Measurements from ENCODE around the gene SAP25. TPM values are rescaled to one million over a fixed set of nuclear protein-coding genes. Genes with fewer than 3 reads are reported as not detected.

Gene SAP25
- total RNA-seq, 2 experiments from 2014 or later = 52.0 to 53.4 TPM

DNA sequence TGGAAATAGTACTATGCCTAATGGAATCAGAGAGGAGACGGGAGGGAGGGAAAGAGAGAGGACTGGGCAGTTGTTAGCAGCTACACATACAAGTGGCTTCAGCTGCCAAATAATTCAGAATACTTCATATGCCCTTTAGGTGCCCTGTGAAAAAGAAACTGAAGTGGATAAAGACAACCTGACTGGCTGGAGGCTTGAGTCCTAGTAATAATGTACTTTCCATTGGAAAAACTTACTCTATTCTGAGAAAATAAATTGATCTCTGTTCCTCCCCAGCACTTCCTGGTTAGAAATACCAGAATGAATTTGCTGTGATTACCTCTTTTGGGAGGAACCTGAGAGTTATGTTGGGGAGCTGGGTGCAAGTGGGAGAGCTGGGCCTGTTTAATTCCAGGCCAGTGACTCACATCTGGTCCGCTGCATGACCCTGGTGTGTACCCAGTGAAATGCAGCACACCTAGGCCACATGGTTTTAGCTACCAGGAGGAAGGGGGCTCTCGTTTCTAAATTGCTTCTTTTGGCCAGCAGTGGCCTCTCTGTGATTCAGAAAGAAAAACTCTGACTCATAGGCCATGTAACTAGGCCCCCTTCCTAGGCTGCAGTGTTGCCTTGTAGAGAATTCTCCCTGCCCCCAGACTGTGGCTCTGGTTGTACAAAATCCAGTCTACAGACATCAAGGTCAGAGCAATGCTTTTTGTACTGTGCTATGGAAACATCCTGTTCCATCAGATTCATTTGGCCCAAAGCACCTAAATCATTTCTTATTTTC, 28.2 kb downstream of the SAP25 start:
- Mint-ChIP-seq H3K4me1 (ENCODE audit: low read depth) (peaks cover 97% of the 10 kb centered on the region), H3K27me3 (no peaks in the 10 kb centered on the region), H3K36me3 (ENCODE audit: low read depth) (peaks cover 24% of the 10 kb centered on the region), H3K4me3 (peak overlapping the region; percentile 47), H3K9me3 (no peaks in the 10 kb centered on the region), H3K27ac (peak overlapping the region; percentile 73)
- DNase-seq = peak in 9 of 14 experiments; percentile 21 to 74 (median 44)
- ChIA-PET CTCF (interaction anchor here (0.9 to 3.9 kb wide), 7 partner anchors 10 to 160 kb away, joined by 3 to 47 read pairs (median 4); partner anchors contain the start of gene POP7), POLR2A (interaction anchor here (0.8 to 2.2 kb wide), 9 partner anchors 14 to 67 kb away, joined by 3 to 6 read pairs (median 4); partner anchors contain the start of genes MOSPD3 and TSC22D4)
- peak overlapping the region; percentile 63 to 84 for H3K27ac ChIP-seq (ENCODE audit: low read depth in 1 of 2, low read length in 2 of 2)
- no peak for TF ChIP-seq CTCF (IDR thresholded peaks at IDR 0.05)
- H3K4me3 ChIP-seq (ENCODE audit: low read length) = peak overlapping the region; percentile 29
- H3K27me3 ChIP-seq (ENCODE audit: control insufficient read depth in 1 of 2, insufficient read depth in 2 of 2, low read length in 2 of 2) = no peaks in the 10 kb centered on the region
- peaks cover 11% of the 10 kb centered on the region for H3K36me3 ChIP-seq (ENCODE audit: insufficient read depth, low read length)
- peaks cover 96% of the 10 kb centered on the region for H3K4me1 ChIP-seq (ENCODE audit: insufficient read depth, low read length)
- intact Hi-C loops (cut with DNase I, micrococcal nuclease) = no loop called here
- peak; percentile 73 for ATAC-seq (ENCODE audit: poor library complexity)
- H3K9me3 ChIP-seq (ENCODE audit: control insufficient read depth in 1 of 2, insufficient read depth in 1 of 2, low read length in 2 of 2) = no peaks in the 10 kb centered on the region

DNA sequence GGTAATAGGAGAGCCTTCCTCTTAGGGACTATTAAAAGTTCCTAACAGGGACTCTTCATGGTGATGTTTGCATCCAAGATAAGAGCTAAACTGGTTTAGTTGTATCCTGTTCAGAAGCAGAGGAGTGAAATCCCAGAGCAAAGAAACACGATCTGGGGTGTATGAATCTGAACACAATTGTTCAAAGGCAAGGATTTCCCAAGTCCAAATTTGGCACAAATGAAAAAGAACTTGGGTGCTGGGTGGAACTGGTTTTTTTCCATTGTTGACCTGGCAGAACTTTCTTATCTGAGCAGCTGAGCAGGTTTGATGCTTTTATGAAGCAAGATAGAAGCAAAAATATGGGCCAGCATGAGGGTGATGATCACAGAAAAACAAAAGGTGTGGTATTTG, 28.7 kb downstream of the SAP25 start:
- peak overlapping the region; percentile 47 for H3K4me3 Mint-ChIP-seq
- Histone ChIP-seq H3K27ac (ENCODE audit: low read depth in 1 of 2, low read length in 2 of 2) (peak overlapping the region; percentile 63 to 84), H3K9me3 (ENCODE audit: control insufficient read depth in 1 of 2, insufficient read depth in 1 of 2, low read length in 2 of 2) (no peaks in the 10 kb centered on the region), H3K4me1 (ENCODE audit: insufficient read depth, low read length) (peaks cover 96% of the 10 kb centered on the region), H3K36me3 (ENCODE audit: insufficient read depth, low read length) (peaks cover 8% of the 10 kb centered on the region), H3K4me3 (ENCODE audit: low read length) (peak overlapping the region; percentile 29), H3K27me3 (ENCODE audit: control insufficient read depth in 1 of 2, insufficient read depth in 2 of 2, low read length in 2 of 2) (no peaks in the 10 kb centered on the region)
- peaks cover 95% of the 10 kb centered on the region for H3K4me1 Mint-ChIP-seq (ENCODE audit: low read depth)
- no peaks in the 10 kb centered on the region for H3K27me3 Mint-ChIP-seq
- ChIA-PET POLR2A (interaction anchor here (0.7 to 2.2 kb wide), 12 partner anchors 15 to 108 kb away, joined by 3 to 6 read pairs (median 3); partner anchors contain the start of genes MOSPD3 and TSC22D4), CTCF (interaction anchor here (0.9 to 3.9 kb wide), 6 partner anchors 11 to 161 kb away, joined by 3 to 47 read pairs (median 4); partner anchors contain the start of gene POP7)
- no peak for DNase-seq
- H3K27ac Mint-ChIP-seq = peak overlapping the region; percentile 73
- no peak for TF ChIP-seq CTCF (IDR thresholded peaks at IDR 0.05)
- H3K36me3 Mint-ChIP-seq (ENCODE audit: low read depth) = peaks cover 19% of the 10 kb centered on the region
- ATAC-seq (ENCODE audit: poor library complexity) = no peak
- H3K9me3 Mint-ChIP-seq = no peaks in the 10 kb centered on the region
- intact Hi-C loops (cut with DNase I, micrococcal nuclease) = no loop called here

GRCh38 chr7:100544386-100544785, 29.3 kb downstream of the SAP25 start:
- peaks cover 90% of the 10 kb centered on the region for H3K4me1 Mint-ChIP-seq (ENCODE audit: low read depth)
- Histone ChIP-seq H3K4me1 (ENCODE audit: insufficient read depth, low read length) (peaks cover 94% of the 10 kb centered on the region), H3K4me3 (ENCODE audit: low read length) (peak overlapping the region; percentile 17), H3K27ac (ENCODE audit: low read depth in 1 of 2, low read length in 2 of 2) (peak overlapping the region; percentile 63 to 84), H3K27me3 (ENCODE audit: control insufficient read depth in 1 of 2, insufficient read depth in 2 of 2, low read length in 2 of 2) (no peaks in the 10 kb centered on the region), H3K36me3 (ENCODE audit: insufficient read depth, low read length) (peaks cover 8% of the 10 kb centered on the region), H3K9me3 (ENCODE audit: control insufficient read depth in 1 of 2, insufficient read depth in 1 of 2, low read length in 2 of 2) (no peaks in the 10 kb centered on the region)
- TF ChIP-seq CTCF (IDR thresholded peaks at IDR 0.05) = no peak
- DNase-seq = no peak
- no peaks in the 10 kb centered on the region for H3K27me3 Mint-ChIP-seq
- H3K36me3 Mint-ChIP-seq (ENCODE audit: low read depth) = peaks cover 19% of the 10 kb centered on the region
- CTCF ChIA-PET = interaction anchor here (1.3 to 3.9 kb wide), 4 partner anchors 15 to 62 kb away, joined by 4 to 47 read pairs (median 5); no protein-coding TSS in a partner anchor
- H3K27ac Mint-ChIP-seq = peak overlapping the region; percentile 73
- intact Hi-C loops (cut with DNase I, micrococcal nuclease) = no loop called here
- POLR2A ChIA-PET = interaction anchor here (0.7 to 2.1 kb wide), 9 partner anchors 15 to 108 kb away, joined by 3 to 6 read pairs (median 3); partner anchors contain the start of genes MOSPD3 and TSC22D4
- ATAC-seq (ENCODE audit: poor library complexity) = no peak
- no peaks in the 10 kb centered on the region for H3K9me3 Mint-ChIP-seq
- peak overlapping the region; percentile 73 for H3K4me3 Mint-ChIP-seq

Measured in CD4-positive, alpha-beta T cell (primary cell).